ENCODE measurements around the gene PEAK1.

The PEAK1 gene

DNA sequence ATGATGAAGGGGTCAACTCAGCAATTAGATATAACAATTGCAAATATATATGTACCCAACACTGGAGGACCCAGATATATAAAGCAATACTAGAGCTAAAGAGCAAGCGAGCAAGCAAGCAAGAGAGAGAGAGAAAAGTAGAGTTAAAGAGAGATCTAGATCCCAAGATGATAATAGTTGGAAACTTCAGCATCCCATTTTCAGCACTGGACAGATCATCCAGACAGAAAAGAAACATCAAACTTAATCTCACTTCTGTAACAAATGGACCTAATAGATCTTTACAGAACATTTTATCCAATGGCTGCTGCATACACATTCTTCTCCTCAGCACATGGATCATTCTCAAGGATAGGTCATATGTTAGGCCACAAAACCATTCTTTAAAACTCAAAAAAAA is 23.2 kb downstream of the PEAK1 start:
- Histone ChIP-seq H3K4me1 (ENCODE audit: control insufficient read depth, insufficient read depth, low read length) (no peaks in the 10 kb centered on the region), H3K36me3 (ENCODE audit: control insufficient read depth in 2 of 2, insufficient read depth in 2 of 2, low read length in 2 of 2) (no peaks in the 10 kb centered on the region), H3K4me3 (ENCODE audit: low read length in 2 of 2) (no peak overlapping the region), H3K27ac (ENCODE audit: low read length) (no peak overlapping the region), H3K9ac (ENCODE audit: low read length in 2 of 2) (no peak overlapping the region), H3K27me3 (ENCODE audit: control insufficient read depth in 1 of 2, insufficient read depth in 2 of 2, low read length in 2 of 2) (no peaks in the 10 kb centered on the region), H3K9me3 (ENCODE audit: control insufficient read depth in 2 of 2, low read length in 2 of 2) (peaks cover 8 to 10% of the 10 kb centered on the region in 2 donors)

DNA sequence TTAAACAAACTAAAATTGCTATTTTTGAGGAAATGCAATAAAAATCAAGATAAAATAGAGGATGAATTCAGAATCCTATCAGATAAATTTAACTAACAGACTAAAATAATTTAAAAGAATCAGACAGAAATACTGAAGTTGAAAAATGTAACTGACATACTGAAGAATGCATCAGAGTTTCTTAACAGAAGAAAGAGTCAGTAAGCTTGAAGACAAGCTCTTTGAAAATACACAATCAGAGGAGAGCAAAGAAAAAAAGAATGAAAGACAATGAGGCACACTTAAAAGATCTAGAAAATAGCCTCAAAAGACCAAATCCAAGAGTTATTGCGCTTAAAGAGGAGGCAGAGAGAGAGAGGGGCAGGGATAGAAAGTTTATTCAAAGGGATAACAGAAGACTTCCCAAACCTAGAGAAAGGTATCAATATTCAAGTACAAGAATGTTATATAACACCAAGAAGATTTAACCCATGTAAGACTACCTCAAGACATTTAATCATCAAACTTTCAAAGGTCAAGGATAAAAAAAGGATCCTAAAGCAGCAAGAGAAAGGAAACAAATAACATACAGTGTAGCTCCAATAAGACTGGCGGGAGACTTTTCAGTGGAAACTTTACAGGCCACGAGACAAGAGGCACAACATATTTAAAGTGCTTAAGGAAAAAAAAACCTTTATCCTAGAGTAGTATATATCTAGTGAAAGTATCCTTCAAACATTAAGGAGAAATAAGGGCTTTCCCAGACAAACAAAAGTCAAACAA is 24.7 kb downstream of the PEAK1 start:
- H3K4me3 ChIP-seq (ENCODE audit: low read length in 2 of 2): no peak overlapping the region
- H3K4me1 ChIP-seq (ENCODE audit: control insufficient read depth, insufficient read depth, low read length): peaks cover 2% of the 10 kb centered on the region
- no peak overlapping the region for H3K9ac ChIP-seq (ENCODE audit: low read length in 2 of 2)
- peaks cover 8 to 10% of the 10 kb centered on the region in 2 donors for H3K9me3 ChIP-seq (ENCODE audit: control insufficient read depth in 2 of 2, low read length in 2 of 2)
- H3K27ac ChIP-seq (ENCODE audit: low read length): no peak overlapping the region
- H3K36me3 ChIP-seq (ENCODE audit: control insufficient read depth in 2 of 2, insufficient read depth in 2 of 2, low read length in 2 of 2): no peaks in the 10 kb centered on the region
- H3K27me3 ChIP-seq (ENCODE audit: control insufficient read depth in 1 of 2, insufficient read depth in 2 of 2, low read length in 2 of 2): no peaks in the 10 kb centered on the region

DNA sequence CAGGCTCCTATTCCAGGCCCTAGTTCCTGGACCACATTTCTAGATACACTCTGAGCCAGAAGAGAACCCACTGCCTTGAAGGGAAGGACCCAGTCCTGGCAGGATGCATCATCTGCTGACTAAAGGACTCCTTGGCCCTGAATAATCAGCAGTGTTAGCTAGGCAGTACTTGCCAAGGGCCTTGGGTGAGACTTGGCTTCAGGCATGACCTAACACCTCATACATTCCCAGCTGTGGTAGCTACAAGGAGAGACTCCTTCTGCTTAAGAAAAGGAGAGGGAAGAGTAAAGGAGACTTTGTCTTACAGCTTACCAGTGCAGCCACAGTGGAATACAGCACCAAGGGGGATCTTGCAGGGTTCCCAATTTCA is 26.4 kb downstream of the PEAK1 start:
- no peaks in the 10 kb centered on the region for H3K36me3 ChIP-seq (ENCODE audit: control insufficient read depth in 2 of 2, insufficient read depth in 2 of 2, low read length in 2 of 2)
- no peaks in the 10 kb centered on the region for H3K27me3 ChIP-seq (ENCODE audit: control insufficient read depth in 1 of 2, insufficient read depth in 2 of 2, low read length in 2 of 2)
- H3K9me3 ChIP-seq (ENCODE audit: control insufficient read depth in 2 of 2, low read length in 2 of 2): peaks cover 3 to 5% of the 10 kb centered on the region in 2 donors
- peaks cover 2% of the 10 kb centered on the region for H3K4me1 ChIP-seq (ENCODE audit: control insufficient read depth, insufficient read depth, low read length)
- H3K4me3 ChIP-seq (ENCODE audit: low read length in 2 of 2): no peak overlapping the region
- H3K27ac ChIP-seq (ENCODE audit: low read length): no peak overlapping the region
- no peak overlapping the region for H3K9ac ChIP-seq (ENCODE audit: low read length in 2 of 2)

GRCh38 chr15:77392762-77393470 is 27.0 kb downstream of the PEAK1 start:
- H3K4me1 ChIP-seq (ENCODE audit: control insufficient read depth, insufficient read depth, low read length): peaks cover 2% of the 10 kb centered on the region
- no peaks in the 10 kb centered on the region for H3K27me3 ChIP-seq (ENCODE audit: control insufficient read depth in 1 of 2, insufficient read depth in 2 of 2, low read length in 2 of 2)
- H3K9ac ChIP-seq (ENCODE audit: low read length in 2 of 2): no peak overlapping the region
- peaks cover 3 to 5% of the 10 kb centered on the region in 2 donors for H3K9me3 ChIP-seq (ENCODE audit: control insufficient read depth in 2 of 2, low read length in 2 of 2)
- H3K4me3 ChIP-seq (ENCODE audit: low read length in 2 of 2): no peak overlapping the region
- H3K27ac ChIP-seq (ENCODE audit: low read length): no peak overlapping the region
- H3K36me3 ChIP-seq (ENCODE audit: control insufficient read depth in 2 of 2, insufficient read depth in 2 of 2, low read length in 2 of 2): no peaks in the 10 kb centered on the region

DNA sequence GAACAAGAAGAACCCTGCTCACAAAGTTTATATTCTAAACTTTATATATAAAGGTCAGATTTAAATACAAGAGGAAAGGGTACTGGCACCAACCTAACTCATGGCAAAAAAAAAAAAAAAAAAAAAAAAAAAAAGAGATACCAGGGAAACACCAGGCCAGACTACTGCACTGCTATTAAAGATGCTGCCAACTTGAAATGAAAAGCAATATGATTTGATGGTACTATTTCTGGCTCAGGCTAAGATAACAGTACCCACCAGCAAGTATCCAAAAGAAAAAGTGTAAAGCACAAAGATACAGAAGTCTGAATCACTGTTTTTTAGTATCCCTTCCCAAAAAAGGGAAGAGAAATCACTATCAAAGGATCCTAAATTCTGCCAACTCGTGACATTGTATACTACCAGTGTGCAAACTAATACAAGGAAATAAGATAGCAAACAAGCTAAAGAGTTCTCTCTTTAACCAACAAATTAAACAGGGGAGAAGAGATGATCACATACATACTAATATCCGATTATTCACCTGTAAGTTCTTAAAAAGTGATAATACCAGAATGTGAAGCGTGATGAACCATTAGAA is 28.4 kb downstream of the PEAK1 start:
- H3K4me1 ChIP-seq (ENCODE audit: control insufficient read depth, insufficient read depth, low read length): peaks cover 2% of the 10 kb centered on the region
- no peaks in the 10 kb centered on the region for H3K36me3 ChIP-seq (ENCODE audit: control insufficient read depth in 2 of 2, insufficient read depth in 2 of 2, low read length in 2 of 2)
- no peak overlapping the region for H3K27ac ChIP-seq (ENCODE audit: low read length)
- H3K9me3 ChIP-seq (ENCODE audit: control insufficient read depth in 2 of 2, low read length in 2 of 2): peaks cover 3 to 5% of the 10 kb centered on the region in 2 donors
- no peak overlapping the region for H3K9ac ChIP-seq (ENCODE audit: low read length in 2 of 2)
- H3K27me3 ChIP-seq (ENCODE audit: control insufficient read depth in 1 of 2, insufficient read depth in 2 of 2, low read length in 2 of 2): no peaks in the 10 kb centered on the region
- H3K4me3 ChIP-seq (ENCODE audit: low read length in 2 of 2): no peak overlapping the region

- Histone ChIP-seq H3K9me3 (ENCODE audit: control insufficient read depth in 2 of 2, low read length in 2 of 2) (no peaks in the 10 kb centered on the region), H3K27me3 (ENCODE audit: control insufficient read depth in 1 of 2, insufficient read depth in 2 of 2, low read length in 2 of 2) (no peaks in the 10 kb centered on the region), H3K27ac (ENCODE audit: low read length) (no peak overlapping the region), H3K4me1 (ENCODE audit: control insufficient read depth, insufficient read depth, low read length) (peaks cover 2% of the 10 kb centered on the region), H3K36me3 (ENCODE audit: control insufficient read depth in 2 of 2, insufficient read depth in 2 of 2, low read length in 2 of 2) (no peaks in the 10 kb centered on the region), H3K9ac (ENCODE audit: low read length in 2 of 2) (no peak overlapping the region), H3K4me3 (ENCODE audit: low read length in 2 of 2) (no peak overlapping the region)
Observed at GRCh38 chr15:77387365-77388105, 32.4 kb downstream of the PEAK1 start.

DNA sequence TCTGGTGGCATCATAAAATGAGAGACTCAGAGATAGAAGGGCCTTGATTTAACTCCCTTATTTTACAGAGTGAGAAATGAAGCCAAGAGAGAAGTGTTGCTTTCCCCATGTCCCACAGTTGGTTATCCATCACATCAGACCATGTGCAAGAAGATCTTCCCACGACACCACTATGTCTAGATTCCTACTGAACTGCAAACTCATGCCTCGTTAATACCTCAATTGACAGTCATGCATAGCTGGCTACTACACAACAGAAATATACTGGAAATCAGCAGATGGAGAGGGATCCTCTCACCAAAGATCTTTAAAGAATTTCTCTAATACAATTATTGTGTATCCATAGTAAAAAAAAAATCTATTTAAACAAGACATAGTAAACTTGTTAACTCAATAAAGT is 33.3 kb downstream of the PEAK1 start:
- no peaks in the 10 kb centered on the region for H3K36me3 ChIP-seq (ENCODE audit: control insufficient read depth in 2 of 2, insufficient read depth in 2 of 2, low read length in 2 of 2)
- no peak overlapping the region for H3K27ac ChIP-seq (ENCODE audit: low read length)
- peaks cover 2% of the 10 kb centered on the region for H3K4me1 ChIP-seq (ENCODE audit: control insufficient read depth, insufficient read depth, low read length)
- no peak overlapping the region for H3K9ac ChIP-seq (ENCODE audit: low read length in 2 of 2)
- no peaks in the 10 kb centered on the region for H3K27me3 ChIP-seq (ENCODE audit: control insufficient read depth in 1 of 2, insufficient read depth in 2 of 2, low read length in 2 of 2)
- no peak overlapping the region for H3K4me3 ChIP-seq (ENCODE audit: low read length in 2 of 2)
- H3K9me3 ChIP-seq (ENCODE audit: control insufficient read depth in 2 of 2, low read length in 2 of 2): no peaks in the 10 kb centered on the region

GRCh38 chr15:77384589-77385359 is 35.1 kb downstream of the PEAK1 start:
- H3K27ac ChIP-seq (ENCODE audit: low read length): no peak overlapping the region
- H3K27me3 ChIP-seq (ENCODE audit: control insufficient read depth in 1 of 2, insufficient read depth in 2 of 2, low read length in 2 of 2): no peaks in the 10 kb centered on the region
- H3K9ac ChIP-seq (ENCODE audit: low read length in 2 of 2): no peak overlapping the region
- H3K9me3 ChIP-seq (ENCODE audit: control insufficient read depth in 2 of 2, low read length in 2 of 2): no peaks in the 10 kb centered on the region
- no peaks in the 10 kb centered on the region for H3K36me3 ChIP-seq (ENCODE audit: control insufficient read depth in 2 of 2, insufficient read depth in 2 of 2, low read length in 2 of 2)
- no peak overlapping the region for H3K4me3 ChIP-seq (ENCODE audit: low read length in 2 of 2)
- H3K4me1 ChIP-seq (ENCODE audit: control insufficient read depth, insufficient read depth, low read length): no peaks in the 10 kb centered on the region

DNA sequence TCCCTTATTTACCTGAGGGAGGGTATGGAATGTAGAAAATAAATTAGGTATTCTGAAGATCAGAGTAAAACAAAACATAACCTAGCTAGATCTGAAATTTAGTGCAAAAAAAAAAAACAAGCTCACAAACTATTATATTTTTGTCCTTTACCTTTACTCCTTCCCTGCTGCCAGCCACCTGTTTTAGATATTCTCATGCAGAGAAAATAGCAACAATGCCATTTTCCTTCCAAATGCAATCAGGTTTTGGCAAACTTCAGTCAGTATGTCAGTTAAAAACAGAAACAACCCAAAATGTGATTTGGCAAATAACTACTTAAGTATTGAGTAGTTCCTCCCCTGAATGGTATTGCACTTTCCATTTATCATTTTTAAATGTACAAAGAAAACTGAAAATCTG is 35.8 kb downstream of the PEAK1 start:
- Histone ChIP-seq H3K4me3 (ENCODE audit: low read length in 2 of 2) (no peak overlapping the region), H3K27me3 (ENCODE audit: control insufficient read depth in 1 of 2, insufficient read depth in 2 of 2, low read length in 2 of 2) (no peaks in the 10 kb centered on the region)

DNA sequence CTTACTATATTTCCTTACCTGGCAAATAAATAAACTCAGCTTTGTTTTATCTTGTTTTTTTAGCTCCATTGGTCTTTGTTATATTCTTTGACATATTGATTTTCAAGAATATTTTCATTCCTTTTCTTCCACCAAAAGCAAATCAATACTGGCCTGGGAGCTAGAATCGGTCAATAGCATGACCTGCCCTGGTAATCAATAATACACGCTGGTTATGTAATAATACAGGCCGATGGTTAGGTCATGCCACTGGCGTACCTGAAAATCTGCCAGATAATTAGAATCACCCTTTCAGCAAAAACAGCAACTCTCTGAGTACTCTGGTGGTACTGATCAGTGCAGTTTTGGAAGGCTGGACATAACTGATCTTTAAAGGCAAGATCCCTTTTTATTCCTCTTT is 39.9 kb downstream of the PEAK1 start:
- Histone ChIP-seq H3K9ac (ENCODE audit: low read length in 2 of 2) (no peak overlapping the region), H3K9me3 (ENCODE audit: control insufficient read depth in 2 of 2, low read length in 2 of 2) (no peaks in the 10 kb centered on the region), H3K27me3 (ENCODE audit: control insufficient read depth in 1 of 2, insufficient read depth in 2 of 2, low read length in 2 of 2) (no peaks in the 10 kb centered on the region), H3K36me3 (ENCODE audit: control insufficient read depth in 2 of 2, insufficient read depth in 2 of 2, low read length in 2 of 2) (no peaks in the 10 kb centered on the region), H3K4me3 (ENCODE audit: low read length in 2 of 2) (no peak overlapping the region), H3K27ac (ENCODE audit: low read length) (no peak overlapping the region), H3K4me1 (ENCODE audit: control insufficient read depth, insufficient read depth, low read length) (no peaks in the 10 kb centered on the region)

More for the DNA sequence above, 35.8 kb downstream of the PEAK1 start:
- no peaks in the 10 kb centered on the region for H3K4me1 ChIP-seq (ENCODE audit: control insufficient read depth, insufficient read depth, low read length)
- H3K9me3 ChIP-seq (ENCODE audit: control insufficient read depth in 2 of 2, low read length in 2 of 2): no peaks in the 10 kb centered on the region
- no peak overlapping the region for H3K9ac ChIP-seq (ENCODE audit: low read length in 2 of 2)
- H3K27ac ChIP-seq (ENCODE audit: low read length): no peak overlapping the region
- no peaks in the 10 kb centered on the region for H3K36me3 ChIP-seq (ENCODE audit: control insufficient read depth in 2 of 2, insufficient read depth in 2 of 2, low read length in 2 of 2)
